Measurements from ENCODE around the gene F2R.

The F2R gene

GRCh38 chr5:76690704-76691466 lies 25.0 kb upstream of the F2R start:
- Histone ChIP-seq H3K4me3 (ENCODE audit: insufficient read length, low read depth) (no peak overlapping the region), H3K27me3 (ENCODE audit: insufficient read depth, insufficient read length) (no peaks in the 10 kb centered on the region), H3K9me3 (ENCODE audit: insufficient read depth, low read length) (no peaks in the 10 kb centered on the region), H3K4me1 (ENCODE audit: insufficient read depth, insufficient read length) (no peaks in the 10 kb centered on the region), H3K9ac (ENCODE audit: insufficient read length, low read depth) (no peak overlapping the region), H3K36me3 (ENCODE audit: insufficient read depth, insufficient read length, low read length) (no peaks in the 10 kb centered on the region)
- no peak for TF ChIP-seq ZNF274 (IDR thresholded peaks at IDR 0.05; ENCODE audit: low read depth, low read length)
- no peak for TF ChIP-seq SUZ12 (IDR thresholded peaks at IDR 0.05; ENCODE audit: extremely low read depth, insufficient read depth, insufficient read length)
- TF ChIP-seq YY1 (IDR thresholded peaks at IDR 0.05; ENCODE audit: insufficient read depth, insufficient read length), result no peak
- DNase-seq (ENCODE audit: low read depth, low spot score), result no peak

- H3K9ac ChIP-seq (ENCODE audit: insufficient read length, low read depth), result no peak overlapping the region
- no peak overlapping the region for H3K4me3 ChIP-seq (ENCODE audit: insufficient read length, low read depth)
- no peaks in the 10 kb centered on the region for H3K27me3 ChIP-seq (ENCODE audit: insufficient read depth, insufficient read length)
- no peaks in the 10 kb centered on the region for H3K4me1 ChIP-seq (ENCODE audit: insufficient read depth, insufficient read length)
- no peak for TF ChIP-seq SUZ12 (IDR thresholded peaks at IDR 0.05; ENCODE audit: extremely low read depth, insufficient read depth, insufficient read length)
- H3K9me3 ChIP-seq (ENCODE audit: insufficient read depth, low read length), result no peaks in the 10 kb centered on the region
- H3K36me3 ChIP-seq (ENCODE audit: insufficient read depth, insufficient read length, low read length), result no peaks in the 10 kb centered on the region
- no peak for DNase-seq (ENCODE audit: low read depth, low spot score)
These were observed 24.3 kb upstream of the F2R start for GRCh38 chr5:76691467-76692273.

- H3K4me1 ChIP-seq (ENCODE audit: insufficient read depth, insufficient read length), result no peaks in the 10 kb centered on the region
- no peak for DNase-seq (ENCODE audit: low read depth, low spot score)
- no peak overlapping the region for H3K9ac ChIP-seq (ENCODE audit: insufficient read length, low read depth)
- no peaks in the 10 kb centered on the region for H3K9me3 ChIP-seq (ENCODE audit: insufficient read depth, low read length)
- TF ChIP-seq YY1 (IDR thresholded peaks at IDR 0.05; ENCODE audit: insufficient read depth, insufficient read length) (no peak), ZNF274 (IDR thresholded peaks at IDR 0.05; ENCODE audit: low read depth, low read length) (no peak), SUZ12 (IDR thresholded peaks at IDR 0.05; ENCODE audit: extremely low read depth, insufficient read depth, insufficient read length) (no peak)
- H3K4me3 ChIP-seq (ENCODE audit: insufficient read length, low read depth), result no peak overlapping the region
- no peaks in the 10 kb centered on the region for H3K36me3 ChIP-seq (ENCODE audit: insufficient read depth, insufficient read length, low read length)
- H3K27me3 ChIP-seq (ENCODE audit: insufficient read depth, insufficient read length), result no peaks in the 10 kb centered on the region
These were observed 23.7 kb upstream of the F2R start for GRCh38 chr5:76692274-76692540.

- no peak for TF ChIP-seq SUZ12 (IDR thresholded peaks at IDR 0.05; ENCODE audit: extremely low read depth, insufficient read depth, insufficient read length)
- no peak for TF ChIP-seq YY1 (IDR thresholded peaks at IDR 0.05; ENCODE audit: insufficient read depth, insufficient read length)
- no peak for TF ChIP-seq ZNF274 (IDR thresholded peaks at IDR 0.05; ENCODE audit: low read depth, low read length)
- H3K9me3 ChIP-seq (ENCODE audit: insufficient read depth, low read length), result no peaks in the 10 kb centered on the region
- DNase-seq (ENCODE audit: low read depth, low spot score), result no peak
- no peak overlapping the region for H3K4me3 ChIP-seq (ENCODE audit: insufficient read length, low read depth)
- H3K9ac ChIP-seq (ENCODE audit: insufficient read length, low read depth), result no peak overlapping the region
- H3K4me1 ChIP-seq (ENCODE audit: insufficient read depth, insufficient read length), result no peaks in the 10 kb centered on the region
- no peaks in the 10 kb centered on the region for H3K36me3 ChIP-seq (ENCODE audit: insufficient read depth, insufficient read length, low read length)
- no peaks in the 10 kb centered on the region for H3K27me3 ChIP-seq (ENCODE audit: insufficient read depth, insufficient read length)
These were observed 23.3 kb upstream of the F2R start for GRCh38 chr5:76692651-76693050.

GRCh38 chr5:76693141-76693540 lies 22.8 kb upstream of the F2R start:
- Histone ChIP-seq H3K4me3 (ENCODE audit: insufficient read length, low read depth) (no peak overlapping the region), H3K9me3 (ENCODE audit: insufficient read depth, low read length) (no peaks in the 10 kb centered on the region), H3K27me3 (ENCODE audit: insufficient read depth, insufficient read length) (no peaks in the 10 kb centered on the region), H3K4me1 (ENCODE audit: insufficient read depth, insufficient read length) (no peaks in the 10 kb centered on the region), H3K9ac (ENCODE audit: insufficient read length, low read depth) (no peak overlapping the region), H3K36me3 (ENCODE audit: insufficient read depth, insufficient read length, low read length) (no peaks in the 10 kb centered on the region)
- no peak for DNase-seq (ENCODE audit: low read depth, low spot score)
- no peak for TF ChIP-seq ZNF274 (IDR thresholded peaks at IDR 0.05; ENCODE audit: low read depth, low read length)
- no peak for TF ChIP-seq SUZ12 (IDR thresholded peaks at IDR 0.05; ENCODE audit: extremely low read depth, insufficient read depth, insufficient read length)

- Histone ChIP-seq H3K27me3 (ENCODE audit: insufficient read depth, insufficient read length) (no peaks in the 10 kb centered on the region), H3K36me3 (ENCODE audit: insufficient read depth, insufficient read length, low read length) (no peaks in the 10 kb centered on the region), H3K4me1 (ENCODE audit: insufficient read depth, insufficient read length) (no peaks in the 10 kb centered on the region), H3K9me3 (ENCODE audit: insufficient read depth, low read length) (no peaks in the 10 kb centered on the region), H3K9ac (ENCODE audit: insufficient read length, low read depth) (no peak overlapping the region), H3K4me3 (ENCODE audit: insufficient read length, low read depth) (no peak overlapping the region)
- TF ChIP-seq YY1 (IDR thresholded peaks at IDR 0.05; ENCODE audit: insufficient read depth, insufficient read length) (no peak), SUZ12 (IDR thresholded peaks at IDR 0.05; ENCODE audit: extremely low read depth, insufficient read depth, insufficient read length) (no peak), ZNF274 (IDR thresholded peaks at IDR 0.05; ENCODE audit: low read depth, low read length) (no peak)
- no peak for DNase-seq (ENCODE audit: low read depth, low spot score)
These were observed 21.6 kb upstream of the F2R start for GRCh38 chr5:76694317-76694716.

- TF ChIP-seq YY1 (IDR thresholded peaks at IDR 0.05; ENCODE audit: insufficient read depth, insufficient read length) (no peak), SUZ12 (IDR thresholded peaks at IDR 0.05; ENCODE audit: extremely low read depth, insufficient read depth, insufficient read length) (no peak), ZNF274 (IDR thresholded peaks at IDR 0.05; ENCODE audit: low read depth, low read length) (no peak)
- H3K27me3 ChIP-seq (ENCODE audit: insufficient read depth, insufficient read length), result no peaks in the 10 kb centered on the region
- H3K4me1 ChIP-seq (ENCODE audit: insufficient read depth, insufficient read length), result no peaks in the 10 kb centered on the region
- H3K36me3 ChIP-seq (ENCODE audit: insufficient read depth, insufficient read length, low read length), result no peaks in the 10 kb centered on the region
- H3K9me3 ChIP-seq (ENCODE audit: insufficient read depth, low read length), result no peaks in the 10 kb centered on the region
- no peak overlapping the region for H3K4me3 ChIP-seq (ENCODE audit: insufficient read length, low read depth)
- DNase-seq (ENCODE audit: low read depth, low spot score), result no peak
- no peak overlapping the region for H3K9ac ChIP-seq (ENCODE audit: insufficient read length, low read depth)
These were observed 20.6 kb upstream of the F2R start for GRCh38 chr5:76695346-76695745.
